Mammary epithelial cell (primary cell): ENCODE data around the gene DDX1.

Experiments used
- CTCF ChIP-seq, 2 donors: IDR thresholded peaks in 1 of 2; conservative IDR thresholded peaks in 1 of 2; 2 replicates each; pipeline ENCODE4 v1.5.1; 2011 to 2012; ENCODE audit warnings: inconsistent platforms in 2 of 2, low read length in 2 of 2, mild to moderate bottlenecking in 2 of 2, control low read depth in 1 of 2, low read depth in 1 of 2; ENCODE audit not compliant: insufficient read depth in 1 of 2; ENCODE audit errors: extremely low read depth in 1 of 2
- EZH2 ChIP-seq: IDR thresholded peaks from 2 replicates; pipeline ENCODE4 v1.6.1; 2012; ENCODE audit warnings: low read length, inconsistent platforms, borderline replicate concordance

GRCh38 chr2:15619938-15620337 is 28.3 kb downstream of the DDX1 start:
- TF ChIP-seq EZH2 (no peak), CTCF (conservative IDR thresholded peaks at IDR 0.05 in 1 of 2, IDR thresholded peaks at IDR 0.05 in 1 of 2; ENCODE audit: extremely low read depth in 1 of 2, insufficient read depth in 1 of 2, low read depth in 1 of 2, low read length in 2 of 2) (no peak)
